OCI-LY1 (cell line): ENCODE results near the gene GRIPAP1.

Source experiments
- H2AFZ ChIP-seq: fragments of 200-600 bp; sonication (generic), shearing (Covaris generic); 2 replicates; pipeline ENCODE4 v1.6.0; 2014; ENCODE audit warnings: antibody characterized with exemption, mild to moderate bottlenecking, low read length
- H3F3A ChIP-seq: fragments of 200-600 bp; sonication (generic), shearing (Covaris generic); 2 replicates; pipeline ENCODE4 v1.6.0; 2014; ENCODE audit warnings: mild to moderate bottlenecking, antibody characterized with exemption, low read length, moderate library complexity; ENCODE audit not compliant: insufficient read depth
- H3K27ac ChIP-seq: fragments of 200-600 bp; sonication (generic); 2 replicates; pipeline ENCODE4 v1.5.1; 2014; ENCODE audit warnings: low read length, mixed run types, mild to moderate bottlenecking, low read depth; ENCODE audit not compliant: poor library complexity, severe bottlenecking
- H3K27me3 ChIP-seq: fragments of 200-600 bp; sonication (generic); 2 replicates; pipeline ENCODE4 v1.6.0; 2014; ENCODE audit warnings: antibody characterized with exemption, mild to moderate bottlenecking, low read length, moderate library complexity; ENCODE audit not compliant: insufficient read depth
- H3K36me3 ChIP-seq: fragments of 200-600 bp; sonication (generic); 2 replicates; pipeline ENCODE4 v1.6.1; 2014; ENCODE audit warnings: mild to moderate bottlenecking, antibody characterized with exemption, low read length, moderate library complexity, mixed read lengths; ENCODE audit not compliant: insufficient read depth
- H3K4me1 ChIP-seq: fragments of 200-600 bp; sonication (generic); 2 replicates; pipeline ENCODE4 v1.5.1; 2014; ENCODE audit warnings: mild to moderate bottlenecking, low read length, moderate library complexity; ENCODE audit not compliant: insufficient read depth, severe bottlenecking
- H3K4me2 ChIP-seq: fragments of 200-600 bp; sonication (generic), shearing (Covaris generic); 2 replicates; pipeline ENCODE4 v1.6.1; 2014; ENCODE audit warnings: low read length
- H3K4me3 ChIP-seq: fragments of 200-600 bp; sonication (generic); 2 replicates; pipeline ENCODE4 v1.5.1; 2014; ENCODE audit warnings: low read length, low read depth, mild to moderate bottlenecking, mixed read lengths; ENCODE audit not compliant: poor library complexity, severe bottlenecking
- H3K79me2 ChIP-seq: fragments of 200-600 bp; shearing (Covaris generic); 2 replicates; pipeline ENCODE4 v1.6.1; 2016; ENCODE audit warnings: mixed run types, low read length, mixed read lengths; ENCODE audit not compliant: insufficient read depth
- H3K9ac ChIP-seq: fragments of 200-600 bp; sonication (generic), shearing (Covaris generic); 2 replicates; pipeline ENCODE4 v1.6.1; 2014; ENCODE audit warnings: mild to moderate bottlenecking, low read length, mixed read lengths
- H3K9me2 ChIP-seq: fragments of 200-600 bp; sonication (generic), shearing (Covaris generic); 2 replicates; pipeline ENCODE4 v1.6.1; 2014; ENCODE audit warnings: low read depth, mild to moderate bottlenecking, low read length, mixed read lengths
- H3K9me3 ChIP-seq: fragments of 200-600 bp; shearing (Covaris generic); 2 replicates; pipeline ENCODE4 v1.6.1; 2014; ENCODE audit warnings: low read length, mixed read lengths
- H4K20me1 ChIP-seq: fragments of 200-600 bp; sonication (generic), shearing (Covaris generic); 2 replicates; pipeline ENCODE4 v1.6.0; 2016; ENCODE audit warnings: mild to moderate bottlenecking, low read length; ENCODE audit not compliant: insufficient read depth
- CTCF ChIP-seq: fragments of 200-600 bp; sonication (generic), shearing (Covaris generic); IDR thresholded peaks from 2 replicates; pipeline ENCODE4 v1.5.1; 2017; ENCODE audit warnings: mild to moderate bottlenecking, antibody characterized with exemption, low read length, moderate library complexity, mixed read lengths
- EZH2 ChIP-seq: fragments of 200-600 bp; sonication (generic), shearing (Covaris generic); IDR thresholded peaks from 2 replicates; pipeline ENCODE4 v1.8.0; 2017; ENCODE audit warnings: borderline replicate concordance, mixed run types, mild to moderate bottlenecking, antibody characterized with exemption, low read length, moderate library complexity, mixed read lengths

The GRIPAP1 gene

DNA sequence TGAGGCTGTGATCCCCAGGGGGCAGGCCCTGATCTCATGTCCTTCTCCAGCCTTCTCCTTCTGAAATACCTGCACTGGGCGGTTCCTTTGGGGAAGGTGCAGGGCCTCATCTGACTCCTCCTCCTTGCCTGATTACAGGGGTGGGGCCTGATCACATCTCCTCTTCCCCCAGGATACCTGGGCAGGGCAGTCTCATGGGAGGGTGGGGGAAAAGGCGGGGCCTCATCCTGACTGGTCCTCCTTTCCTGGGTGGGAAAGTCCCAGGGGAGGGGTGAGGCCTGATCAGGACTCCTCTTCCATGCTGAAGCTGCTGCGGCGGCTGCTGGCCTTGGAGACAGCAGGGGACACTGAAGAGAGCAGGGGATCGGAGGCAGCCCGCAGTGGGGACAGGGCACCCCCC is 27.8 kb upstream of the GRIPAP1 start:
- Histone ChIP-seq H3K4me1 (no peaks in the 10 kb centered on the region), H3K27ac (no peak overlapping the region), H3K4me2 (no peak overlapping the region), H3F3A (no peaks in the 10 kb centered on the region), H3K79me2 (no peaks in the 10 kb centered on the region), H3K9me3 (no peaks in the 10 kb centered on the region), H3K9ac (no peak overlapping the region), H3K9me2 (no peaks in the 10 kb centered on the region), H2AFZ (no peak overlapping the region), H3K36me3 (peaks cover 6% of the 10 kb centered on the region), H4K20me1 (no peaks in the 10 kb centered on the region), H3K27me3 (no peaks in the 10 kb centered on the region), H3K4me3 (no peak overlapping the region)
- no peak for TF ChIP-seq CTCF
- TF ChIP-seq EZH2 = no peak

- H3K27ac ChIP-seq = no peak overlapping the region
- no peaks in the 10 kb centered on the region for H3K27me3 ChIP-seq
- H2AFZ ChIP-seq = no peak overlapping the region
- no peaks in the 10 kb centered on the region for H3F3A ChIP-seq
- H3K4me3 ChIP-seq = no peak overlapping the region
- no peaks in the 10 kb centered on the region for H3K4me1 ChIP-seq
- H4K20me1 ChIP-seq = no peaks in the 10 kb centered on the region
- no peaks in the 10 kb centered on the region for H3K9me2 ChIP-seq
- no peak for TF ChIP-seq CTCF
- TF ChIP-seq EZH2 = no peak
- H3K9me3 ChIP-seq = no peaks in the 10 kb centered on the region
- H3K36me3 ChIP-seq = no peaks in the 10 kb centered on the region
- no peaks in the 10 kb centered on the region for H3K79me2 ChIP-seq
- H3K9ac ChIP-seq = no peak overlapping the region
- H3K4me2 ChIP-seq = no peak overlapping the region
Observed at GRCh38 chrX:49019599-49020249, 17.7 kb upstream of the GRIPAP1 start.

GRCh38 chrX:49019050-49019449 is 17.0 kb upstream of the GRIPAP1 start:
- Histone ChIP-seq H3K4me2 (no peak overlapping the region), H2AFZ (no peak overlapping the region), H3K36me3 (no peaks in the 10 kb centered on the region), H4K20me1 (no peaks in the 10 kb centered on the region), H3F3A (no peaks in the 10 kb centered on the region), H3K27me3 (no peaks in the 10 kb centered on the region), H3K9ac (no peak overlapping the region), H3K9me3 (no peaks in the 10 kb centered on the region), H3K4me1 (no peaks in the 10 kb centered on the region), H3K9me2 (no peaks in the 10 kb centered on the region), H3K27ac (no peak overlapping the region), H3K4me3 (no peak overlapping the region), H3K79me2 (no peaks in the 10 kb centered on the region)
- TF ChIP-seq EZH2 (no peak), CTCF (no peak)
